ENCODE data around the gene JTB.
"Not testable (repeated sequence)": the region's sequence is repeated elsewhere in the genome, so short reads cannot be mapped to it uniquely, and the experiment has no call there.

JTB gene

DNA sequence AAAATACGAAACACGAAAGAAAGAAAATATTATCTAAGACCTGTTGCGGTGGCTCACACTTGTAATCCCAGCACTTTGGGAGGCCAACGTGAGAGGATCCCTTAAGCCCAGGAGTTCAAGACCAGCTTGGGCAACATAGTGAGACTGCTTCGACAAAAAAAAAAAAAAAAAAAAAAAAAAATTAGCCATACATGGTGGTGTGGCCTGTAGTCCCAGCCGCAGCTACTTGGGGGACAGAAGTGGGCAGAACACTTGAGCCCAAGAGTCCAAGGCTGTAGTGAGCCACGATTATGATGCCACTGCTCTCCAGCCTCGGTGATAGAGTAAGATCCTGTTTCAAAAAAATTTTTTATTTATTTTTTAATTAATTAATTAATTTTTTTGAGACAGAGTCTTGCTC is 10.1 kb upstream of the JTB start:
- H3K4me3 ChIP-seq (ENCODE audit: control insufficient read depth, low read depth, low read length) = no peak overlapping the region
- no peak for DNase-seq (ENCODE audit: low read depth)
- TF ChIP-seq, protein P1, sequence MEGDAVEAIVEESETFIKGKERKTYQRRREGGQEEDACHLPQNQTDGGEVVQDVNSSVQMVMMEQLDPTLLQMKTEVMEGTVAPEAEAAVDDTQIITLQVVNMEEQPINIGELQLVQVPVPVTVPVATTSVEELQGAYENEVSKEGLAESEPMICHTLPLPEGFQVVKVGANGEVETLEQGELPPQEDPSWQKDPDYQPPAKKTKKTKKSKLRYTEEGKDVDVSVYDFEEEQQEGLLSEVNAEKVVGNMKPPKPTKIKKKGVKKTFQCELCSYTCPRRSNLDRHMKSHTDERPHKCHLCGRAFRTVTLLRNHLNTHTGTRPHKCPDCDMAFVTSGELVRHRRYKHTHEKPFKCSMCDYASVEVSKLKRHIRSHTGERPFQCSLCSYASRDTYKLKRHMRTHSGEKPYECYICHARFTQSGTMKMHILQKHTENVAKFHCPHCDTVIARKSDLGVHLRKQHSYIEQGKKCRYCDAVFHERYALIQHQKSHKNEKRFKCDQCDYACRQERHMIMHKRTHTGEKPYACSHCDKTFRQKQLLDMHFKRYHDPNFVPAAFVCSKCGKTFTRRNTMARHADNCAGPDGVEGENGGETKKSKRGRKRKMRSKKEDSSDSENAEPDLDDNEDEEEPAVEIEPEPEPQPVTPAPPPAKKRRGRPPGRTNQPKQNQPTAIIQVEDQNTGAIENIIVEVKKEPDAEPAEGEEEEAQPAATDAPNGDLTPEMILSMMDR (IDR thresholded peaks at IDR 0.05; ENCODE audit: control insufficient read depth, insufficient read depth, low read depth, low read length, missing control alignments) = no peak

DNA sequence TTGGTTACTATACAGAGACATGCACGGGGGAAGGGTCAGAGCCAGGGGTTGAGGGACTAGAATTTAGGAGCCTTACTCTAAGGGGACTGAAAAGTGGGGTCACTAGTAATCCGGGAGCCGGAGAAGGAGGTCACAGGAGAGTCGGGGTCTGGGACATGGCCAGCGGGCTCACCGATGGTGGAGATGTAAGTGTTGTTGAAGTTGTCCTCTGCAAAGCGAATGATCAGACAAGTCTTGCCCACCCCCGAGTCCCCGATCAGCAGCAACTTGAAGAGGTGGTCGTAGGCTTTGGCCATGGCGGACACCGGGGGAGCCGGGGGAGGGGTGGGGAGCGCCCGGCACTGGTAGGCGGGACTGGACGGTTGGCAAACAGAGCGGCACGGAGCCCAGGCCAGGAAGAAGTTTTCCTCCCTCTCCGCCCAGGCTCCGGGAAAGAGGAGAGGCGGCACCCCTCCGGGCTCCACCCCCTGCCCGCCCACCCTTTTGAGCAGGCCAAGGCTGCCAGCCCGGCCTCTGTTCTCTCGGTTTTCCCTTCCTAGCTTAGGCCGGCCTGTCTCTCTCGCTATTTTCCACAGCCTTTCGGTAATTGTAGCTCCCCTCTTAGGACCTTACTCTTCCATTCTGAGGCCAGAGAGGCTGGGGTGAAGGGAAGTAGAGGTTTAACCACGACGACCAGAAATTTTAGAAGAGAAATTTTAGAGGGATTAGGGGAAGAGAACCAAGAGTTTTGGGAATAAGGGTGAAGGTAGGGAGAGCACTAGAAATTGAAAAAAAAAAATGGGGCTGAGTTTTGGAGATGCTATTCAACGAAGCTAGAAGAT is 8.7 kb upstream of the JTB start, which contains the start of gene RAB13:
TSS of gene RAB13 (minus strand) at position 399 of the 821 bp plus-strand sequence. CDS start at position 296, 103 bp downstream.
- peak within 1 kb of the TSS; percentile 84 for H3K4me3 ChIP-seq (ENCODE audit: control insufficient read depth, low read depth, low read length)
- TF ChIP-seq, protein P1 (IDR thresholded peaks at IDR 0.05; ENCODE audit: control insufficient read depth, insufficient read depth, low read depth, low read length, missing control alignments) = no peak
- DNase-seq (ENCODE audit: low read depth) = peak; percentile 52

DNA sequence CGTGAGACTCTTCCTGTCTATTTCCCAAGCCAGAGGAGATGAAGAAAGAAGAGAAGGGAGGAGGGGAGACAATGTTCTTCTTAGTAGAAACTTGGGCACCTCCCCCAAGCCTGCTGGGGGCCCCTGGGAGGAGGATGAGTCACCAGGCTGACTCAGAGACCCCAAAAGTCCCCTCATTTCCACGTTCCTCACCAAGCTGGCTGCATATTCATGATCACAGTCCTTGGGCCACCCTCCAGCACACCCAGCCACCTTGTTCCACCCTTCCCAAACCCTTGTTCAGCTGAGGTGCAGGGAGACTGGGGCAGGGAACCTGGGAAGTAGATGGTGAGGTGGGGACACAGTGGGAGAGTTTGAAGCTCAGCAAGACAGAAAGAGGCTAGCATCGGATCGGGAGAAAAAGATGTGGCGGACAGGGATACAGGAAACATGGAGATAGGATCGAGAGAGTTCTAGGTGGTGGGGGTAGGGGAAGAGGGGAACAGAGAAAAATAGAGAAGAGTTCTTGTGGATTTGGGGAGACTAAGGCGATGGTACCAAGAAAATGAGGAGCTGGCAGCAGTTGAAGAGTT is 8.0 kb upstream of the JTB start:
- TF ChIP-seq, protein P1 (IDR thresholded peaks at IDR 0.05; ENCODE audit: control insufficient read depth, insufficient read depth, low read depth, low read length, missing control alignments) = no peak
- H3K4me3 ChIP-seq (ENCODE audit: control insufficient read depth, low read depth, low read length) = peak overlapping the region; percentile 84
- no peak for DNase-seq (ENCODE audit: low read depth)

DNA sequence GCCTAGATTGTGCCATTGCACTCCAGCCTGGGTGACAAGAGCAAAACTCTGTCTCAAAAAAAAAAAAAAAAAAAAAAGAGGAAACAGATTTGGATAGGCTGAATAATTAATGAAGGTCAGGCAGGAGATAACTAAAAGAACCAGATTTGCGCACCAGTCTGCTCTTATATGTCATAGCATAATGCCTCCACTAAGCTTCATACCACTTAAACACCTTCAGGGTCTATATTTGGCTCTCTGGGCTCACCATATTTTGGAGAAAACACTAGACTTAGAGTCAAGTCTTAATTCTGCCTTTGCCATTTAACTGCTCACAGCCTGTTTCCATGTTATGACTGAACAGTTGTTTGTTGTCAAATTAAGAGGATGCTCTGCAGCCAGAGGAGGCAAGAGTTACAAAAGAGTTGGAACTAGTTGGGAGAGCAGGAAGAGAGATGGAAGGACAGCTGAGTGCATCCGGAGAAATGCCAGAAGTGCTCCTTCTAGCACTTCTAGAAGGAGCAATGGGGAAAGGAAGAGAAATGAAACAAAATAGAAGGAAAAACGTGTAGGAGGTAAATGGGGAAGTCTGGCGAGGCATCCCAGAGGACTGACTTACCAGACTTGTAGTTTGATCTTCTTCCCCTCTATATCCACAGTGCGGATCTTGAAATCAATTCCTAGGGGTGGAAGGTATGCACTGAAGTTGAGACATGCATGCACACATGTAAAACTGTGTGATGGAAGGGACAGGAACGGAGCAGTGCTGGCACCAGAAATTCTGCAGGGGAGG is 6.8 kb upstream of the JTB start:
- no peak for DNase-seq (ENCODE audit: low read depth)
- H3K4me3 ChIP-seq (ENCODE audit: control insufficient read depth, low read depth, low read length) = peak overlapping the region; percentile 84; the same call in 1 of the 2 replicates
- TF ChIP-seq, protein P1 (IDR thresholded peaks at IDR 0.05; ENCODE audit: control insufficient read depth, insufficient read depth, low read depth, low read length, missing control alignments) = no peak

DNA sequence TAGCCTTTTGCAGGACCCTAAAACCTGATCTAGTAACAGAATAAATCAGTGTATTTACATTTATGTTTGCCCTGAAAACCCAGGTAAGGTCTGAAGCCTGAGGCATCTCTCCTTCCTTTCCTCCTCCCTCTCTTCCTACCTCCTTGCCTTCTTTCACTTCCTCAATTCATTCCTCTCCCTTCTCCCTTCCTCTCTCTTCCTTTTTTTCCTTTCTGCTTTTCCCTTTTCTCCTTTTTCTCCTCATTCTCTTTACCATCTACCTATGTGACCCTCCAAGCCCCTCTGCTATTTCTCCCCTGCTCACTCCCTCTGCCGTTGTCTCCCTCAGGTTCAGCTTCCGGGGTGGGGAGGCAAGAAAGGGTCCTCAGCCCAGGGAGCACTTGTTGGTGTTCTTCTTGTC is 4.3 kb upstream of the JTB start:
- H3K4me3 ChIP-seq (ENCODE audit: control insufficient read depth, low read depth, low read length); DNase-seq (ENCODE audit: low read depth): not testable (repeated sequence)

DNA sequence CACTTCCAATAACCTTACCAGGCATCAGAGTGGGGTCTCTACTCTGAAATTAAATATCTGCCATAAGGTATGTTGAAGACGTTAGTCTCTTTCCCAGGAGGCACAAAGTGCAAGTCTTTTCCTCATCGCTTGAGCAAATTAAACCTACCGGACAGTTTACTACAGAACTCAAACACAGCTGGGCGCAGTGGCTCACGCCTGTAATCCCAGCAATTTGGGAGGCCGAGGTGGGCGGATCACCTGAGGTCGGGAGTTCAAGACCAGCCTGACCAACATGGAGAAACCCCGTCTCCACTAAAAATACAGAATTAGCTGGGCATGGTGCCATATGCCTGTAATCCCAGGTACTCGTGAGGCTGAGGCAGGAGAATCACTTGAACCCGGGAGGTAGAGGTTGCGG is 1.6 kb upstream of the JTB start:
- not testable (repeated sequence) for DNase-seq (ENCODE audit: low read depth); H3K4me3 ChIP-seq (ENCODE audit: control insufficient read depth, low read depth, low read length)

DNA sequence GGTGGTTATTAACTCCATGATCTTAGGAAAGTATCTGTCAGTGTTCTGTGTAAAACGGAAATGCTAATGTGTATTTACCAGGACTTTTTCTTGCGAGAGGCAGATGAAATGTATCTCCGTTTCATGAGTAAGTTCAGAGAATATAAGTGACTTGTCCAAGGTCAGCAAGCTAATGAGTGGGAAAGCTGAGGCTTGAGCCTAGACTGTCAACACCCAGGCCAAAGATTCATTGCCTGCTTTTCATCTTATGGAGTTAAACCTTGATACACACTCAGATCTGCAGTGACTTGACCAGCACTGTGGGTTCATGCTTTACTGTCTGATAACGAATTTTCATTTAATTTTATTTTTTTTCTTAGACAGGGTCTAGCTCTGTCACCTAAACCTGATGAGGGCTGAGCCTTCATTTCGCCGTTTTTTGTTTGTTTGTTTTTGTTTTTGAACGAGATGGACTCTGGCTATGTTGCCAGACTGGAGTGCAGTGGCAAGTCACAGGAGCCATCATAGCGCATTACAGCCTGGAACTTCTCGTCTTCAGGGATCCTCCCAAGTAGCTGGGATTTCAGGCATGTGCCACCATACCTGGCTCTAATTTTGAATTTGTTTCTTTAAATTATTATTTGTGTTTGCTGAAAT is 918 bp upstream of the JTB start:
- peak overlapping the region; percentile 89; the same call in 1 of the 2 replicates for H3K4me3 ChIP-seq (ENCODE audit: control insufficient read depth, low read depth, low read length)
- no peak for DNase-seq (ENCODE audit: low read depth)
- TF ChIP-seq, protein P1 (IDR thresholded peaks at IDR 0.05; ENCODE audit: control insufficient read depth, insufficient read depth, low read depth, low read length, missing control alignments) = no peak
